ENCODE measurements around the gene ADK. TPM values are rescaled to one million over a fixed set of nuclear protein-coding genes. Genes with fewer than 3 reads are reported as not detected.
"Not testable (repeated sequence)": the region's sequence is repeated elsewhere in the genome, so short reads cannot be mapped to it uniquely, and the experiment has no call there.

Gene ADK
- total RNA-seq, 3 donors from 2014 or later = 13.8 to 24.0 (median 22.9) TPM

GRCh38 chr10:74133923-74134820 lies 16.8 kb upstream of the ADK start:
- no peak for ATAC-seq
- Histone ChIP-seq H3K4me3 (no peak overlapping the region), H3K36me3 (ENCODE audit: low read depth) (no peaks in the 10 kb centered on the region), H3K9me3 (no peaks in the 10 kb centered on the region), H3K4me1 (ENCODE audit: low read depth) (no peaks in the 10 kb centered on the region)
- TF ChIP-seq CTCF (IDR thresholded peaks at IDR 0.05) = no peak
- intact Hi-C loops (cut with DNase I, micrococcal nuclease) = no loop called here
- DNase-seq = no peak

GRCh38 chr10:74135452-74135851 lies 15.6 kb upstream of the ADK start:
- intact Hi-C loops (cut with DNase I, micrococcal nuclease) = no loop called here
- ATAC-seq = no peak
- no peak for TF ChIP-seq CTCF (IDR thresholded peaks at IDR 0.05)
- Histone ChIP-seq H3K4me1 (ENCODE audit: low read depth) (no peaks in the 10 kb centered on the region), H3K36me3 (ENCODE audit: low read depth) (no peaks in the 10 kb centered on the region), H3K9me3 (no peaks in the 10 kb centered on the region), H3K4me3 (no peak overlapping the region)
- no peak for DNase-seq

GRCh38 chr10:74137992-74138391 lies 13.0 kb upstream of the ADK start:
- H3K4me3 ChIP-seq = no peak overlapping the region
- no peaks in the 10 kb centered on the region for H3K4me1 ChIP-seq (ENCODE audit: low read depth)
- DNase-seq = no peak
- TF ChIP-seq CTCF (IDR thresholded peaks at IDR 0.05) = no peak
- ATAC-seq = no peak
- H3K36me3 ChIP-seq (ENCODE audit: low read depth) = no peaks in the 10 kb centered on the region
- intact Hi-C loops (cut with DNase I, micrococcal nuclease) = no loop called here
- H3K9me3 ChIP-seq = no peaks in the 10 kb centered on the region

GRCh38 chr10:74138596-74138995 lies 12.4 kb upstream of the ADK start:
- H3K4me3 ChIP-seq; intact Hi-C loops (cut with DNase I, micrococcal nuclease); H3K36me3 ChIP-seq (ENCODE audit: low read depth); H3K4me1 ChIP-seq (ENCODE audit: low read depth); ATAC-seq; DNase-seq; H3K9me3 ChIP-seq: not testable (repeated sequence)

- no peak overlapping the region for H3K4me3 ChIP-seq
- DNase-seq (no peak), ATAC-seq (no peak)
- intact Hi-C loops (cut with DNase I, micrococcal nuclease) = no loop called here
- no peaks in the 10 kb centered on the region for H3K36me3 ChIP-seq (ENCODE audit: low read depth)
- H3K4me1 ChIP-seq (ENCODE audit: low read depth) = no peaks in the 10 kb centered on the region
- TF ChIP-seq CTCF (IDR thresholded peaks at IDR 0.05) = no peak
- no peaks in the 10 kb centered on the region for H3K9me3 ChIP-seq
Measured at GRCh38 chr10:74139981-74140380, 11.0 kb upstream of the ADK start.

GRCh38 chr10:74140553-74140952 lies 10.5 kb upstream of the ADK start:
- intact Hi-C loops (cut with DNase I, micrococcal nuclease) = no loop called here
- Histone ChIP-seq H3K4me3 (no peak overlapping the region), H3K36me3 (ENCODE audit: low read depth) (no peaks in the 10 kb centered on the region), H3K4me1 (ENCODE audit: low read depth) (peaks cover 3% of the 10 kb centered on the region), H3K9me3 (no peaks in the 10 kb centered on the region)
- no peak for DNase-seq
- TF ChIP-seq CTCF (IDR thresholded peaks at IDR 0.05) = no peak
- ATAC-seq = no peak
